Keratinocyte (primary cell): ENCODE measurements around the gene MROH2A. TPM values are rescaled to one million over a fixed set of nuclear protein-coding genes. Genes with fewer than 3 reads are reported as not detected.

Experiments
- DNase-seq: peaks from one replicate; pipeline ENCODE4 v3.0.0-alpha.2; 2011; ENCODE audit warnings: low read depth, missing footprints, low spot score
- FAIRE-seq: peaks from 2 replicates; lab custom pipeline; 2011; peaks lifted over from hg19 to GRCh38; lab: Jason Lieb, UNC
- H2AFZ ChIP-seq: 2 replicates; pipeline ENCODE4 v1.6.0; 2012; ENCODE audit warnings: low read length, control low read depth, inconsistent platforms; ENCODE audit not compliant: control insufficient read depth
- H3K27ac ChIP-seq: 2 replicates; pipeline ENCODE4 v1.5.1; 2011; ENCODE audit warnings: low read length; ENCODE audit not compliant: control insufficient read depth, insufficient read depth
- H3K27me3 ChIP-seq: 3 replicates; pipeline ENCODE4 v1.6.0; 2011; ENCODE audit warnings: low read length; ENCODE audit not compliant: control insufficient read depth, insufficient read depth; ENCODE audit errors: extremely low read depth
- H3K36me3 ChIP-seq, 2 experiments: 2 replicates in 1 of 2; 3 replicates in 1 of 2; pipeline ENCODE4 v1.5.1; 2011; ENCODE audit warnings: low read length in 2 of 2, mild to moderate bottlenecking in 1 of 2; ENCODE audit not compliant: control insufficient read depth in 2 of 2, insufficient read depth in 2 of 2; ENCODE audit errors: extremely low read depth in 1 of 2
- H3K4me1 ChIP-seq: 3 replicates; pipeline ENCODE4 v1.5.1; 2011; ENCODE audit warnings: low read length; ENCODE audit not compliant: control insufficient read depth, insufficient read depth; ENCODE audit errors: extremely low read depth
- H3K4me2 ChIP-seq: 3 replicates; pipeline ENCODE4 v1.6.0; 2011; ENCODE audit warnings: low read depth, low read length; ENCODE audit not compliant: control insufficient read depth, insufficient read depth; ENCODE audit errors: extremely low read depth
- H3K4me3 ChIP-seq, 3 experiments: fragments of 200-600 bp in 1 of 3; sonication (generic) in 1 of 3; 2 replicates in 2 of 3; 3 replicates in 1 of 3; pipeline ENCODE4 v1.5.1; 2011 to 2016; ENCODE audit warnings: low read length in 3 of 3, mild to moderate bottlenecking in 3 of 3, control low read depth in 2 of 3, inconsistent platforms in 1 of 3, low read depth in 1 of 3, mixed read lengths in 1 of 3, mixed run types in 1 of 3, moderate library complexity in 1 of 3; ENCODE audit not compliant: control insufficient read depth in 2 of 3, insufficient read depth in 2 of 3; ENCODE audit errors: extremely low read depth in 1 of 3
- H3K79me2 ChIP-seq: 2 replicates; pipeline ENCODE4 v1.6.0; 2012; ENCODE audit warnings: low read length; ENCODE audit not compliant: control insufficient read depth, insufficient read depth
- H3K9ac ChIP-seq: 3 replicates; pipeline ENCODE4 v1.6.0; 2011; ENCODE audit warnings: low read length; ENCODE audit not compliant: control insufficient read depth, insufficient read depth; ENCODE audit errors: extremely low read depth
- H3K9me1 ChIP-seq: 3 replicates; pipeline ENCODE4 v1.6.0; 2011; ENCODE audit warnings: low read length; ENCODE audit not compliant: control insufficient read depth, insufficient read depth; ENCODE audit errors: extremely low read depth
- H3K9me3 ChIP-seq: 2 replicates; pipeline ENCODE4 v1.5.1; 2012; ENCODE audit warnings: low read depth, low read length; ENCODE audit not compliant: control insufficient read depth
- H4K20me1 ChIP-seq: 3 replicates; pipeline ENCODE4 v1.6.0; 2011; ENCODE audit warnings: low read length; ENCODE audit not compliant: control insufficient read depth, insufficient read depth; ENCODE audit errors: extremely low read depth
- CTCF ChIP-seq, 3 experiments: IDR thresholded peaks in 1 of 3; conservative IDR thresholded peaks in 1 of 3; optimal IDR thresholded peaks in 1 of 3; 2 replicates in 2 of 3; 3 replicates in 1 of 3; pipeline versions ENCODE3 to v1.5.1; 2011; ENCODE audit warnings: low read length in 3 of 3, mild to moderate bottlenecking in 3 of 3, moderate library complexity in 2 of 3, control low read depth in 1 of 3, inconsistent platforms in 1 of 3; ENCODE audit not compliant: insufficient read depth in 2 of 3; ENCODE audit errors: extremely low read depth in 1 of 3
- EZH2 ChIP-seq: IDR thresholded peaks from one replicate; pipeline ENCODE4 v1.6.1; 2012; ENCODE audit warnings: inconsistent platforms, mild to moderate bottlenecking, low read length, moderate library complexity
- dilution Hi-C: fragments of 300-500 bp; cut with MboI; formaldehyde crosslinking; loops from one replicate; pipeline ENCODE4 v1.7.0; 2020; ENCODE audit warnings: low sequenced_read_pairs; ENCODE audit not compliant: extremely low pct_ligation_motif_present
- polyA plus RNA-seq, 5 experiments: library from polyadenylated mRNA; depleted of rRNA in 3 of 5; stranded (reverse) in 3 of 5; stranded (forward) in 1 of 5; unstranded in 1 of 5; fragments of >200 nt; gene quantifications; 1 replicate in 1 of 5; 2 replicates in 3 of 5; 3 replicates in 1 of 5; pipeline versions ENCODE4 v1.2.1 to v1.2.3, GENCODE V29; 2011 to 2012; ENCODE audit warnings: missing spikeins in 2 of 5, low read depth in 1 of 5, low replicate concordance in 1 of 5

Gene MROH2A
- polyA plus RNA-seq, 1 donor (not counting 4 experiments of a cell fraction or from before 2014, with no cell fraction given) = 0.33 TPM

- no peaks in the 10 kb centered on the region for H4K20me1 ChIP-seq
- H3K4me3 ChIP-seq = no peak overlapping the region
- TF ChIP-seq CTCF (optimal IDR thresholded peaks at IDR 0.05 in 1 of 3, IDR thresholded peaks at IDR 0.05 in 1 of 3, conservative IDR thresholded peaks at IDR 0.05 in 1 of 3; ENCODE audit: extremely low read depth in 1 of 3, insufficient read depth in 2 of 3, low read length in 3 of 3) = no peak
- no peak for TF ChIP-seq EZH2
- H3K79me2 ChIP-seq = no peaks in the 10 kb centered on the region
- no peak overlapping the region for H2AFZ ChIP-seq
- H3K36me3 ChIP-seq = no peaks in the 10 kb centered on the region
- H3K27me3 ChIP-seq = peaks cover 5% of the 10 kb centered on the region
- no peaks in the 10 kb centered on the region for H3K4me1 ChIP-seq
- no peaks in the 10 kb centered on the region for H3K9me1 ChIP-seq
- no peak for DNase-seq
- dilution Hi-C loops = no loop called here
- H3K9me3 ChIP-seq = no peaks in the 10 kb centered on the region
- no peak overlapping the region for H3K4me2 ChIP-seq
- H3K9ac ChIP-seq = no peak overlapping the region
- FAIRE-seq = no peak
- H3K27ac ChIP-seq = no peak overlapping the region
Measured at GRCh38 chr2:233818639-233819621, 40.8 kb downstream of the MROH2A start.

GRCh38 chr2:233819884-233820773, 42.0 kb downstream of the MROH2A start:
- FAIRE-seq (no peak), DNase-seq (no peak)

More at GRCh38 chr2:233819884-233820773, 42.0 kb downstream of the MROH2A start:
- no peaks in the 10 kb centered on the region for H4K20me1 ChIP-seq
- no peaks in the 10 kb centered on the region for H3K9me1 ChIP-seq
- no peaks in the 10 kb centered on the region for H3K79me2 ChIP-seq
- H2AFZ ChIP-seq = no peak overlapping the region
- H3K4me3 ChIP-seq = no peak overlapping the region
- TF ChIP-seq EZH2 = no peak
- no peak for TF ChIP-seq CTCF (optimal IDR thresholded peaks at IDR 0.05 in 1 of 3, IDR thresholded peaks at IDR 0.05 in 1 of 3, conservative IDR thresholded peaks at IDR 0.05 in 1 of 3; ENCODE audit: extremely low read depth in 1 of 3, insufficient read depth in 2 of 3, low read length in 3 of 3)
- H3K36me3 ChIP-seq = no peaks in the 10 kb centered on the region
- H3K4me2 ChIP-seq = no peak overlapping the region
- H3K9ac ChIP-seq = no peak overlapping the region
- dilution Hi-C loops = no loop called here
- H3K9me3 ChIP-seq = no peaks in the 10 kb centered on the region
- H3K27me3 ChIP-seq = peaks cover 5% of the 10 kb centered on the region
- no peaks in the 10 kb centered on the region for H3K4me1 ChIP-seq
- H3K27ac ChIP-seq = no peak overlapping the region
